B cell (primary cell): ENCODE measurements around the gene DLG2. TPM values are rescaled to one million over a fixed set of nuclear protein-coding genes. Genes with fewer than 3 reads are reported as not detected.

ENCODE experiments used
- ATAC-seq: fragments of 200-7000 bp; cut with Tn5 transposase; one replicate; pipeline ENCODE4 v1.10.0; 2021; ENCODE audit warnings: low read depth, mild to moderate bottlenecking, moderate number of reproducible peaks, moderate library complexity
- CTCF ChIA-PET: fragments of 350-600 bp; sonication (Branson Sonifier 250); formaldehyde crosslinking; loops from one replicate; lab custom pipeline; 2021; ENCODE audit warnings: antibody characterized with exemption, inconsistent platforms; lab: Charles Lee
- POLR2A ChIA-PET: fragments of 350-600 bp; sonication (Branson Sonifier 250); formaldehyde crosslinking; loops from one replicate; lab custom pipeline; 2021; ENCODE audit warnings: antibody characterized with exemption; lab: Charles Lee
- DNase-seq: peaks from one replicate; pipeline ENCODE4 v3.0.0; 2013
- H2AFZ ChIP-seq: 2 replicates; pipeline ENCODE4 v1.6.1; 2012; ENCODE audit warnings: mild to moderate bottlenecking, low read depth, low read length; ENCODE audit not compliant: insufficient read depth, poor library complexity, severe bottlenecking
- H3K27ac ChIP-seq, 2 donors: 1 replicate in 1 of 2; 2 replicates in 1 of 2; pipeline ENCODE4 v1.5.1; 2012 to 2013; ENCODE audit warnings: low read length in 2 of 2, mild to moderate bottlenecking in 2 of 2, moderate library complexity in 1 of 2
- H3K27me3 ChIP-seq, 4 experiments: fragments of 200-600 bp in 1 of 4; sonication (generic) in 1 of 4; replicated peaks in 1 of 4; 1 replicate in 2 of 4; 2 replicates in 2 of 4; pipeline versions ENCODE4 v1.6.1 to v1.7.0; 2013 to 2016; ENCODE audit warnings: low read length in 3 of 4, mild to moderate bottlenecking in 2 of 4, mixed read lengths in 1 of 4, moderate library complexity in 1 of 4; ENCODE audit not compliant: insufficient read depth in 4 of 4, control insufficient read depth in 3 of 4; ENCODE audit errors: control extremely low read depth in 1 of 4
- H3K36me3 ChIP-seq, 2 experiments: replicated peaks in 1 of 2; 1 replicate in 1 of 2; 2 replicates in 1 of 2; pipeline versions ENCODE4 v1.6.1 to v1.7.1; 2013; ENCODE audit warnings: low read length in 1 of 2; ENCODE audit not compliant: insufficient read depth in 2 of 2, control insufficient read depth in 1 of 2; ENCODE audit errors: control extremely low read depth in 1 of 2, extremely low read depth in 1 of 2
- H3K4me1 ChIP-seq, 2 donors: fragments of 200-600 bp in 1 of 2; sonication (generic) in 1 of 2; 1 replicate in 1 of 2; 2 replicates in 1 of 2; pipeline versions ENCODE4 v1.5.1 to v1.6.1; 2013 to 2017; ENCODE audit warnings: low read length in 2 of 2; ENCODE audit not compliant: control insufficient read depth in 2 of 2, insufficient read depth in 2 of 2
- H3K4me2 ChIP-seq: replicated peaks from 2 replicates; pipeline ENCODE3; 2012; ENCODE audit warnings: mild to moderate bottlenecking, low read depth, low read length; ENCODE audit not compliant: poor library complexity, severe bottlenecking
- H3K4me3 ChIP-seq, 5 experiments: fragments of 200-600 bp in 1 of 5; sonication (generic) in 1 of 5; 1 replicate in 3 of 5; 2 replicates in 2 of 5; pipeline versions ENCODE4 v1.5.1 to v1.7.0; 2011 to 2016; ENCODE audit warnings: low read length in 4 of 5, mild to moderate bottlenecking in 4 of 5, low read depth in 2 of 5, control low read depth in 1 of 5, moderate library complexity in 1 of 5; ENCODE audit not compliant: insufficient read depth in 1 of 5; ENCODE audit errors: control extremely low read depth in 1 of 5, extremely low read depth in 1 of 5
- H3K79me2 ChIP-seq: fragments of 200-600 bp; sonication (generic); one replicate; pipeline ENCODE4 v1.6.0; 2016; ENCODE audit warnings: low read length; ENCODE audit not compliant: control insufficient read depth, insufficient read depth
- H3K9ac ChIP-seq: fragments of 200-600 bp; sonication (generic); 2 replicates; pipeline ENCODE4 v1.6.1; 2017; ENCODE audit warnings: mild to moderate bottlenecking, low read length, moderate library complexity
- H3K9me3 ChIP-seq, 3 donors: one replicate each; pipeline versions ENCODE4 v1.6.1 to v1.7.1; 2013; ENCODE audit warnings: low read length in 2 of 3; ENCODE audit not compliant: control insufficient read depth in 2 of 3, insufficient read depth in 1 of 3; ENCODE audit errors: control extremely low read depth in 1 of 3
- H4K20me1 ChIP-seq: 2 replicates; pipeline ENCODE4 v1.6.0; 2012; ENCODE audit warnings: mild to moderate bottlenecking, low read length; ENCODE audit not compliant: insufficient read depth, control insufficient read depth, poor library complexity, severe bottlenecking
- H3K27ac Mint-ChIP-seq: one replicate; pipeline ENCODE4 v1.8.0; 2021; ENCODE audit warnings: mixed read lengths
- H3K27me3 Mint-ChIP-seq: one replicate; pipeline ENCODE4 v1.8.0; 2021; ENCODE audit warnings: mixed read lengths
- H3K4me1 Mint-ChIP-seq: one replicate; pipeline ENCODE4 v1.8.0; 2021; ENCODE audit warnings: mixed read lengths
- H3K4me3 Mint-ChIP-seq: one replicate; pipeline ENCODE4 v1.8.0; 2021; ENCODE audit warnings: mixed read lengths
- H3K9me3 Mint-ChIP-seq: one replicate; pipeline ENCODE4 v1.8.0; 2022; ENCODE audit warnings: mixed read lengths; ENCODE audit not compliant: insufficient read depth
- EZH2 ChIP-seq: IDR thresholded peaks from 2 replicates; pipeline ENCODE4 v1.6.1; 2012; ENCODE audit warnings: borderline replicate concordance, low read depth, mild to moderate bottlenecking, moderate library complexity, low read length; ENCODE audit not compliant: insufficient read depth, poor library complexity, severe bottlenecking
- WGBS: methylation state at CpG from one replicate; pipeline ENCODE4 v1.1.5; 2013; ENCODE audit warnings: missing lambda C conversion rate; ENCODE audit not compliant: insufficient coverage; 5-methylcytosine and 5-hydroxymethylcytosine counted together
- intact Hi-C: fragments of 100-400 bp; cut with micrococcal nuclease; formaldehyde crosslinking; loops from one replicate; pipeline ENCODE4 v1.10.0; 2022
- polyA plus RNA-seq: library from polyadenylated mRNA; depleted of rRNA; stranded (reverse); fragments of >200 nt; gene quantifications from 2 replicates; pipeline ENCODE4 v1.2.3, GENCODE V29; 2012
- total RNA-seq, 2 donors: library from RNA; stranded (reverse); fragments of 120-200 nt in 1 of 2; gene quantifications; 1 replicate in 1 of 2; 2 replicates in 1 of 2; pipeline versions ENCODE4 v1.2.3 to v1.2.4, GENCODE V29; 2013 to 2022
- TF ChIP-seq, protein P1 (sequence below): fragments of 200-600 bp; IDR thresholded peaks from one replicate; pipeline ENCODE4 v1.8.0; 2022; ENCODE audit warnings: antibody characterized with exemption, mild to moderate bottlenecking

Gene DLG2
- total and polyA plus RNA-seq, 2 donors (not counting 1 experiment from before 2014, with no cell fraction given), result 0.54 to 5.4 TPM

GRCh38 chr11:85647604-85648299, 20.6 kb upstream of the DLG2 start, which contains the start of gene TMEM126A:
TSS of gene TMEM126A (plus strand) at chr11:85647967. CDS start at chr11:85650256, 2,289 bp downstream.
- ATAC-seq (peak; percentile 99), DNase-seq (peak; percentile 91)
- Histone ChIP-seq H2AFZ (peak within 1 kb of the TSS; percentile 91), H3K9ac (peak within 1 kb of the TSS; percentile 86), H3K4me2 (peak within 1 kb of the TSS; percentile 81), H3K79me2 (peaks cover 30% of the 10 kb centered on the region), H3K27ac (peak within 1 kb of the TSS; percentile 71 to 91), H4K20me1 (no peaks in the 10 kb centered on the region), H3K36me3 (peaks cover 0 to 9% of the 10 kb centered on the region in 2 experiments), H3K4me1 (peaks cover 12 to 13% of the 10 kb centered on the region in 2 donors), H3K27me3 (peaks cover 0 to 12% (median 4%) of the 10 kb centered on the region in 4 experiments), H3K9me3 (no peaks in the 10 kb centered on the region), H3K4me3 (peak within 1 kb of the TSS; percentile 79 to 87 (median 85))
- intact Hi-C loops, result loop anchor here (1.0 to 5.0 kb wide), 5 partner anchors 18 to 1390 kb away; partner anchors contain the start of genes CREBZF, HIKESHI, PICALM and TMEM126B
- Mint-ChIP-seq H3K27me3 (peaks cover 19% of the 10 kb centered on the region), H3K27ac (peak within 1 kb of the TSS; percentile 93), H3K4me1 (peaks cover 18% of the 10 kb centered on the region), H3K9me3 (no peaks in the 10 kb centered on the region), H3K4me3 (peak within 1 kb of the TSS; percentile 89)
- TF ChIP-seq, protein P1, sequence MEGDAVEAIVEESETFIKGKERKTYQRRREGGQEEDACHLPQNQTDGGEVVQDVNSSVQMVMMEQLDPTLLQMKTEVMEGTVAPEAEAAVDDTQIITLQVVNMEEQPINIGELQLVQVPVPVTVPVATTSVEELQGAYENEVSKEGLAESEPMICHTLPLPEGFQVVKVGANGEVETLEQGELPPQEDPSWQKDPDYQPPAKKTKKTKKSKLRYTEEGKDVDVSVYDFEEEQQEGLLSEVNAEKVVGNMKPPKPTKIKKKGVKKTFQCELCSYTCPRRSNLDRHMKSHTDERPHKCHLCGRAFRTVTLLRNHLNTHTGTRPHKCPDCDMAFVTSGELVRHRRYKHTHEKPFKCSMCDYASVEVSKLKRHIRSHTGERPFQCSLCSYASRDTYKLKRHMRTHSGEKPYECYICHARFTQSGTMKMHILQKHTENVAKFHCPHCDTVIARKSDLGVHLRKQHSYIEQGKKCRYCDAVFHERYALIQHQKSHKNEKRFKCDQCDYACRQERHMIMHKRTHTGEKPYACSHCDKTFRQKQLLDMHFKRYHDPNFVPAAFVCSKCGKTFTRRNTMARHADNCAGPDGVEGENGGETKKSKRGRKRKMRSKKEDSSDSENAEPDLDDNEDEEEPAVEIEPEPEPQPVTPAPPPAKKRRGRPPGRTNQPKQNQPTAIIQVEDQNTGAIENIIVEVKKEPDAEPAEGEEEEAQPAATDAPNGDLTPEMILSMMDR, result no peak
- no peak for TF ChIP-seq EZH2
- ChIA-PET CTCF (interaction anchor here (1.2 to 2.3 kb wide), 3 partner anchors 11 to 19 kb away, joined by 3 to 8 read pairs (median 7); partner anchors contain the start of genes CREBZF and TMEM126B), POLR2A (interaction anchor here (1.3 to 2.4 kb wide), 3 partner anchors 10 to 20 kb away, joined by 5 to 20 read pairs (median 8); partner anchors contain the start of genes CREBZF, DLG2 and TMEM126B)
- under 1% methylated on average over 30 of the region's 33 CpGs for WGBS
